NT2/D1 (cell line): Measurements from ENCODE around the gene PAPOLG.

ENCODE experiments used
- SUZ12 ChIP-seq: IDR thresholded peaks from 2 replicates; pipeline ENCODE4 v1.6.1; 2011; ENCODE audit not compliant: insufficient read length, insufficient read depth; ENCODE audit errors: extremely low read depth
- ZNF274 ChIP-seq: IDR thresholded peaks from 2 replicates; pipeline ENCODE4 v1.6.1; 2011; ENCODE audit warnings: mild to moderate bottlenecking, low read depth, low read length

DNA sequence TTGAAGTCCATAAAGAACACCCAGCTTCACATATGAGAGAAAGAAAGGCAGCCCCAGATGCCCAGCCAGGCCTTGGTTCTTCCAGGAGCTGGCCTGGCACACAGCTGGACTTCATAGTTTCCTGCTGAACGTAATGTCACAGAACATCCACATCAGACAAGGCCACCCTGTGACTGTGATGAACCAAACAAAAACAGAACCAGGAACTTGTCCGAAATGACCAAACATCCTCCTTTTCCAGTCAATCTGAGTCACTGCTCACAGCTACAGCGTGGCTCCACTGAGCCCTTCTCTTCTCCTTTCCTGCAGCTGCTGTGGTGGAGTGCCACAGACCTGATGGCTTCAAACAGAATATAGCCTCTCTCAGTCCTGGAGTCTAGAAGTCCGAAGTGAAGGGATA lies 45.4 kb upstream of the PAPOLG start:
- TF ChIP-seq SUZ12: no peak
- no peak for TF ChIP-seq ZNF274
